ENCODE data around the gene PCCA.

DNA sequence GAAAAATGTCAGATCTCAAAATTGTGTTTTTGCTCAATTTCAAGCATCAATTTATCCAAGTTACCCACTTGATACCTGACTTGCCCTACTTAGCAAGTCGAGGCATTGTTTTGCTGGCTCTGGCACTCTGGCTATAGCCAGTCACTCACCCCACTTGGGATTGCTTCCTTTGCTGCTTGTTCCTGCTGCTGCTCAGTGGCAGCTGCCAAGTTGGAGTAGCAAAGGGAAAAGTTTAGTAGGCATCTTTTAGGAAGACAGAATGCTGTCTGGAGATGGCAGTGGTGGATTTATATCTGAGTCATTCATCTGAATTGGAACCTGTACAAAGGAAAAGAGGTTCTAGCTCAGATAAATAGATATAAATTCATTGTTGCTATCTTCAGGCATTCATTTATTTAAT lies 41.2 kb downstream of the PCCA start:
- TF ChIP-seq CTCF (conservative IDR thresholded peaks at IDR 0.05) (no peak), EZH2 (IDR thresholded peaks at IDR 0.05; ENCODE audit: low read depth) (no peak)

All from PC-9 (cell line).